ENCODE measurements around the gene HTR3E. TPM values are rescaled to one million over a fixed set of nuclear protein-coding genes. Genes with fewer than 3 reads are reported as not detected.
A peak's percentile ranks its signal among the peaks of the same experiment; 100 is the strongest.
"Not testable (repeated sequence)": the region's sequence is repeated elsewhere in the genome, so short reads cannot be mapped to it uniquely, and the experiment has no call there.

Gene HTR3E
- total RNA-seq, 1 donor from 2014 or later: not detected

DNA sequence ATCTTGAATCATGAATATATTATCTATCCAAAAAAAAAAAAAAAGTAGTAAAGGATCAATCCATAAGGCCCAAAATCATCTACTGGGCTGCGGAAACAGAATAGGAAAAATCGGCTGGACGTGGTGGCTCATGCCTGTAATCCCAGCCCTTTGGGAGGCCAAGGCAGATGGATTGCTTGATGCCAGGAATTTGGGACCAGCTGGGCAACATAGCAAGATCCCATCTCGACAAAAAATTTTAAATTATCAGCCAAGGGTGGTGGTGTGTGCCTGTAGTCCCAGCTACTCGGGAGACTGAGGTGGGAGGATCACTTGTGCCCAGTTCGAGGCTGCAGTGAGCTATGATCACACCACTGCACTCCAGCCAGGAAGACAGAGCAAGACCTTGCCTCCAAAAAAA is 52.3 kb downstream of the HTR3E start:
- TF ChIP-seq, protein P1, sequence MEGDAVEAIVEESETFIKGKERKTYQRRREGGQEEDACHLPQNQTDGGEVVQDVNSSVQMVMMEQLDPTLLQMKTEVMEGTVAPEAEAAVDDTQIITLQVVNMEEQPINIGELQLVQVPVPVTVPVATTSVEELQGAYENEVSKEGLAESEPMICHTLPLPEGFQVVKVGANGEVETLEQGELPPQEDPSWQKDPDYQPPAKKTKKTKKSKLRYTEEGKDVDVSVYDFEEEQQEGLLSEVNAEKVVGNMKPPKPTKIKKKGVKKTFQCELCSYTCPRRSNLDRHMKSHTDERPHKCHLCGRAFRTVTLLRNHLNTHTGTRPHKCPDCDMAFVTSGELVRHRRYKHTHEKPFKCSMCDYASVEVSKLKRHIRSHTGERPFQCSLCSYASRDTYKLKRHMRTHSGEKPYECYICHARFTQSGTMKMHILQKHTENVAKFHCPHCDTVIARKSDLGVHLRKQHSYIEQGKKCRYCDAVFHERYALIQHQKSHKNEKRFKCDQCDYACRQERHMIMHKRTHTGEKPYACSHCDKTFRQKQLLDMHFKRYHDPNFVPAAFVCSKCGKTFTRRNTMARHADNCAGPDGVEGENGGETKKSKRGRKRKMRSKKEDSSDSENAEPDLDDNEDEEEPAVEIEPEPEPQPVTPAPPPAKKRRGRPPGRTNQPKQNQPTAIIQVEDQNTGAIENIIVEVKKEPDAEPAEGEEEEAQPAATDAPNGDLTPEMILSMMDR (IDR thresholded peaks at IDR 0.05; ENCODE audit: insufficient read depth, low read length, severe bottlenecking): no peak

DNA sequence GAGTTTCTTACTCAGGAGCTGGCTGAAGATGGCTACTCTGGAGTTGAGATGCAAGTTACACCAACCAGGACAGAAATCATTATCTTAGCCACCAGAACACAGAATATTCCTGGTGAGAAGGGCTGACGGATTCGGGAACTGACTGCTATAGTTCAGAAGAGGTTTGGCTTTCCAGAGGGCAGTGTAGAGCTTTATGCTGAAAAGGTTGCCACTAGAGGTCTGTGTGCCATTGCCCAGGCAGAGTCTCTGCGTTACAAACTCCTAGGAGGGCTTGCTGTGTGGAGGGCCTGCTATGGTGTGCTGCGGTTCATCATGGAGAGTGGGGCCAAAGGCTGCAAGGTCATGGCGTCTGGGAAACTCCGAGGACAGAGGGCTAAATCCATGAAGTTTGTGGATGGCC is 52.9 kb downstream of the HTR3E start:
- H3K27me3 ChIP-seq (ENCODE audit: control insufficient read depth, insufficient read depth, low read length); FAIRE-seq: not testable (repeated sequence)

More for the DNA sequence above, 52.3 kb downstream of the HTR3E start:
- Histone ChIP-seq H3K36me3 (ENCODE audit: control insufficient read depth, insufficient read depth, low read length) (peaks cover 8% of the 10 kb centered on the region), H3K4me3 (ENCODE audit: low read depth, low read length) (no peak overlapping the region), H3K27me3 (ENCODE audit: control insufficient read depth, insufficient read depth, low read length) (no peaks in the 10 kb centered on the region)
- DNase-seq (ENCODE audit: low read depth) (no peak), FAIRE-seq (no peak)

DNA sequence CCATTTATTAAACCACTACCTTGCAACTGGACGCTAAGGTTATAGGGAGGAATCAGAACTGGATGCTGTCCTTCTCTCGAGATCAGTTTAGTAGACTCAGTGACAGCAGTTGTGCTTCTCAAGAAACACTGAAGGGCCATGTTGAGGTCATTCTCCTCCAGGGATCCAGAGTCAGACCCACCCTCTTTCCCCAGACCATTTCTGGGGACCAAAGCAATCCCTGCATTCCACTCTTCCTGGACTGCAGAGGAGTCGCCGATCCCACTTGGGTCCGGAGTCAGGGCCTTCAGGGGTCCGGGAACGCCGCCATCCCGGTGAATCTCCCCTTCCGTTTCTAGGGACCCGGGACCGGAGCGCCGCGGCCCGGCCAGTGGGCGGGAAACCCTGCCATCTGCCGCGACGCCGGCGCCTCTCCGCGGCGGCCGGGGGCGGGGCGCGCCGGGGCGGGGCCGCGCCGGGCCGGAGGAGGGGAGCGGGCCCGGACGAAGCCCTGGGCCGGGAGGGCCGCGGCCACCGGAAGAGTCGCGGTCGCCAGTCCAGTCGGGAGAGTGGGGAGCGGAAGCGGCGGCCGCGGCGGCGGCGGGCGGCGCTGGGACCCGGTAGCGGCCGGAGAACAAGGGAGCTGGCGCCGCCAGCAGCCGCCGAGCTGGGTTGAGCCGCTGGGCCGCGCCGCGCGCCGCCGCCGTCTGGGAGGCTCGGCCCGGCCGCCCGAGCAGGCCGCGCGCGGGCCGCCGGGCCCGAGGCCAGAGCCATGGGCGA is 58.2 kb downstream of the HTR3E start, which contains the start of gene DVL3:
Gene DVL3 (plus strand): TSS at position 493 of the 759 bp plus-strand sequence. CDS start 259 bp downstream, at position 752.
- H3K27me3 ChIP-seq (ENCODE audit: control insufficient read depth, insufficient read depth, low read length): no peaks in the 10 kb centered on the region
- H3K36me3 ChIP-seq (ENCODE audit: control insufficient read depth, insufficient read depth, low read length): no peaks in the 10 kb centered on the region
- no peak for FAIRE-seq
- no peak for DNase-seq (ENCODE audit: low read depth)
- H3K4me3 ChIP-seq (ENCODE audit: low read depth, low read length): peak within 1 kb of the TSS; percentile 89
- TF ChIP-seq, protein P1 (IDR thresholded peaks at IDR 0.05; ENCODE audit: insufficient read depth, low read length, severe bottlenecking): no peak

More for the DNA sequence above, 52.9 kb downstream of the HTR3E start:
- DNase-seq (ENCODE audit: low read depth): peak; percentile 12
- not testable (repeated sequence) for H3K4me3 ChIP-seq (ENCODE audit: low read depth, low read length); H3K36me3 ChIP-seq (ENCODE audit: control insufficient read depth, insufficient read depth, low read length)
- TF ChIP-seq, protein P1 (IDR thresholded peaks at IDR 0.05; ENCODE audit: insufficient read depth, low read length, severe bottlenecking): peak; percentile 20

DNA sequence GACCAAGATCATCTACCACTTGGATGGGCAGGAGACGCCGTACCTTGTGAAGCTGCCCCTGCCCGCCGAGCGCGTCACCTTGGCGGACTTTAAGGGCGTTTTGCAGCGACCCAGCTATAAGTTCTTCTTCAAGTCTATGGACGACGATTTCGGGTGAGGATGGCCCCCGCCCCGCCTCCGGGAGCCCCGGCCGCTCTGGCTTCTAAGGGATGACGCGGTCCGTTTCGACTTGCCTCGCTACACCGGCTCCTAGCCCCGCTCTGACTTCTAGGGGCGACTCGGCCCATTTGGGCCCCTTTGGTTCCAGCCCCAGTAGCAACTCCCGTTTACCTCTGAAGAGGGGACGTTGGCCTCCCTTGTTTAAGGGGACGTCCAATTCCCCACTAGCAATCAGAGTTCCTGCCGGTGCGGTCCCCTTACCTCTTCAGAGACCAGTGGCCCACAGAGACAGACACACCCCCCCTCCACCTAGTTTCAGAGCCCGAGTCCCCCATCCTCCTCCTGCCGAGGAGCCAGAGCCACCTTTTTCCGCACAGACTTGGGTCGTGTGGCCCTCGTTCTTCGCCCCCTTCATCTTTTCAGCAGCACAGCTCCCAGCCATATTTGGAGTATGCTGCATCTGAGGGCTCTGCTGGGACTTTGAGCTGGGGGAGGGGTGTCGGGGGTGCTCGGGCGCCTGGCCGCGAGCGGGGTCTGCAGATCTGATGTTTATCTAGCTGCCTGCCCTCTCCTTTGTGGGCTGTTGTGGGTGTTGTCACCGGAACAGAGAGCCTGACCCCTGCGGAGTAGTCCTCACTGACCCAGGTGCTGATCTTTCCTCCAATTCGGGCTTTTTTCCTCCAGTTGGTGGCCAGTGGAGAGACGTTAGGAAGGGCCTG is 59.0 kb downstream of the HTR3E start:
- H3K36me3 ChIP-seq (ENCODE audit: control insufficient read depth, insufficient read depth, low read length): no peaks in the 10 kb centered on the region
- no peaks in the 10 kb centered on the region for H3K27me3 ChIP-seq (ENCODE audit: control insufficient read depth, insufficient read depth, low read length)
- H3K4me3 ChIP-seq (ENCODE audit: low read depth, low read length): peak overlapping the region; percentile 89
- FAIRE-seq (no peak), DNase-seq (ENCODE audit: low read depth) (no peak)
- TF ChIP-seq, protein P1 (IDR thresholded peaks at IDR 0.05; ENCODE audit: insufficient read depth, low read length, severe bottlenecking): no peak

DNA sequence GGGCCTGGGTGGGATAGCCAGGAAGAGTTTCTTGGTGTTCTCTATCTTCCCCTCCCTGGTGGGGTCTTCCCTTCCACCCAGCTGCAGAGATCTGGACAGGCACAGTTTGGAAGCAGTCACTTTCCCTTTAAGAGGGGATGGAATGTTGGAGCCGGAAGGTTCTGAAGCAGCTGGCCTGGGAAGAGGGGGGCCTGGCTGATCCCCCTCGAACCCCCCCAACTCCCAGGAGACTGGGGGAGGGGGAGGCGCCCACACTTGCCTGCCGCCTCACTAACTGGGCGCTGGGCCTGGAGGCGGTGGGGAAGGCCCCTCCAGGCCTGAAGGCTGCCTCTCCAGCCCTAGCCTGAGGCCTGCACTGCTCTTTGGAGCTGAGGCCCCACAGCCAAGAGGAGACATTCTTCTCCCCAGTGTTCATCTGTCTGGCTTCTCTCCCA is 59.7 kb downstream of the HTR3E start:
- no peak for FAIRE-seq
- DNase-seq (ENCODE audit: low read depth): no peak

More for the DNA sequence above, 59.7 kb downstream of the HTR3E start:
- peak overlapping the region; percentile 89 for H3K4me3 ChIP-seq (ENCODE audit: low read depth, low read length)
- no peaks in the 10 kb centered on the region for H3K36me3 ChIP-seq (ENCODE audit: control insufficient read depth, insufficient read depth, low read length)
- TF ChIP-seq, protein P1 (IDR thresholded peaks at IDR 0.05; ENCODE audit: insufficient read depth, low read length, severe bottlenecking): no peak
- H3K27me3 ChIP-seq (ENCODE audit: control insufficient read depth, insufficient read depth, low read length): no peaks in the 10 kb centered on the region

Other genes starting within 250 kb of the HTR3E start
- gene PARL, start 212.2 kb upstream of the HTR3E start, total RNA-seq: 68.0 and 75.6 TPM in 2 replicates
- 18.7 and 28.2 TPM in 2 replicates for gene ABCC5, start 79.2 kb upstream of the HTR3E start, total RNA-seq
- not detected in 2 replicates for gene HTR3D, start 65.3 kb upstream of the HTR3E start, total RNA-seq
- not detected in 2 replicates for gene HTR3C, start 44.0 kb upstream of the HTR3E start, total RNA-seq
- 42.1 and 46.1 TPM in 2 replicates for gene EIF2B5, start 38.3 kb downstream of the HTR3E start, total RNA-seq
- gene DVL3, start 58.3 kb downstream of the HTR3E start, total RNA-seq: 22.6 and 30.2 TPM in 2 replicates
- 262 and 275 TPM in 2 replicates for gene AP2M1, start 77.8 kb downstream of the HTR3E start, total RNA-seq
- 40.0 and 54.2 TPM in 2 replicates for gene ABCF3, start 89.1 kb downstream of the HTR3E start, total RNA-seq
- gene VWA5B2, start 132.5 kb downstream of the HTR3E start, total RNA-seq: not detected in 2 replicates
- 21.6 and 36.9 TPM in 2 replicates for gene ALG3, start 151.9 kb downstream of the HTR3E start, total RNA-seq
- gene EEF1AKMT4, start 152.6 kb downstream of the HTR3E start, total RNA-seq: 10.1 and 14.0 TPM in 2 replicates
- gene CAMK2N2, start 164.5 kb downstream of the HTR3E start, total RNA-seq: not detected in 2 replicates
- gene ECE2, start 179.0 kb downstream of the HTR3E start, total RNA-seq: not detected in 2 replicates
- gene PSMD2, start 202.2 kb downstream of the HTR3E start, total RNA-seq: 507 and 526 TPM in 2 replicates
- gene EIF4G1, start 217.5 kb downstream of the HTR3E start, total RNA-seq: 244 and 339 TPM in 2 replicates
- 18.2 and 25.5 TPM in 2 replicates for gene FAM131A, start 240.5 kb downstream of the HTR3E start, total RNA-seq